DMS79 treated with DMSO at 0.1 percent for 48 hours (cell line): ENCODE measurements around the gene IL17RA.

ENCODE experiments used
- DNase-seq: peaks from one replicate; lab custom pipeline; 2025; lab: John Stamatoyannopoulos, UW

The IL17RA gene

DNA sequence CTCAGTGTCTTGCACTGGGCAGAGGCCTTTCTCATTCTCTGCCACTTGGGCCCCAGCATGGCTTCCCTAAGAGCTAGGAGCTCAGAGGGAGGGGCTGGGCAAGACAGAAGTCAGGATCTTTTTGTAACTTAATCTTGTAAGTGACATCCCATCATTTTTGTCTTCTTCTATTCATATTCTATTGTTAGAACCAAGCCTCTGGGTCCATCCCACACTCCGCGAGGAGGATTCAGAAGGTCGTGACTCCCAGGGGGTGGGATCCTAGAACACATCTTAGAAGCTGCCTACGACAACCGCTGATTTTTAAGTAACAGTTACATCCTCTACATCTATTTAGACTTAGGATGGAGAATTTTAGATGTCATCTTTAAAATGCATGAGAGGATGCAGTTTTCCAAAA lies 1.5 kb upstream of the IL17RA start:
- DNase-seq = no peak

DNA sequence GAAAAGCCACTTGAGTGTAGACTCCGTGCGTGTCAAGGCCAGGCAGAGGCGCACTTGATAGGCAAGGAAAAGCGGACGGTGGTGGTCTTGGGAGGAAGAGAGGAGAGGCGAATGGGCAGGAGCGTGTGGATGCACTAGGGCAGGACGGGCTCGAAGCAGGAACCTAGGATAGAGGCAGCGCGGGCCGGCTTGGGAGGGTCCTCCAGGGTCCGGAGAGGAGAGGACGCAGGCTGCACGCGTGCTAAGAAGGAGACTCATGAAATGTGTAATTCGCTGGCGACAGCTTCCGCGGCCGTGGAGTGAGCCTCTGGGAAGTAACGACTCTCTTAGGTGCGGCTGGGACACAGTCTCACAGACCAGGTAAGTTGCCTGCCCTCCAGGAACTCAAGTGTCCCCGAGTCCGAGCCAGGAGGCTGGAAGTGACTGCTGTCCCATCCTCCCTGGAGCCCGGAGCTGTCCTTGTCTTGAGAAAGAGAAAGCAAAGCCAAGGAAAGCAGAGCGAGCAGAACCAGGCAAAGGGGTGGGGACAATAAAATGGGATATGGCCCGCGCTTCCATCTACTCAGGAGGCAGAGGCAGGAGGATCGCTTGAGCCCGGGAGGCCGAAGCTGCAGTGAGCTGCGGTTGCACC lies 874 bp upstream of the IL17RA start:
- DNase-seq = no peak

- no peak for DNase-seq
These were observed 729 bp downstream of the IL17RA start for GRCh38 chr22:17085277-17086181.

DNA sequence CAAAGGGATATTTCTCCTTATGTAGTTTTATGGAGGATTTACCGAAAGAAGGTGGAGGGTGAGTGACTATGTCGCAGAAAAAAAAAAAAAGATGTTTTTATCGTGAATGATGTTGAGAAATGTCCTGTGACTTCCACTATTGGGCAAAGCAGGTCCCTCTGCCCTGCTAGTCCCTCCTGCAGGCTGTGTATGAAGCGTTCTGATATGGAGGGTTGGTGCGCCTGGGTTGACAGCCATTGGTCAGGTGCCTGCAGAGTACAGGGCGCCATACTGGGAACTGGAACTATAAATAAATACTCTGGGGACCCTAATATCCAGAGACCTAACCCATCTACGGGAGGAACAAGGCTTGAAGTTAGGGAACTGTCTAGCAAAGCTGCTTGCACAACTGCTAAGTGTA lies 1.5 kb downstream of the IL17RA start:
- DNase-seq = no peak

DNA sequence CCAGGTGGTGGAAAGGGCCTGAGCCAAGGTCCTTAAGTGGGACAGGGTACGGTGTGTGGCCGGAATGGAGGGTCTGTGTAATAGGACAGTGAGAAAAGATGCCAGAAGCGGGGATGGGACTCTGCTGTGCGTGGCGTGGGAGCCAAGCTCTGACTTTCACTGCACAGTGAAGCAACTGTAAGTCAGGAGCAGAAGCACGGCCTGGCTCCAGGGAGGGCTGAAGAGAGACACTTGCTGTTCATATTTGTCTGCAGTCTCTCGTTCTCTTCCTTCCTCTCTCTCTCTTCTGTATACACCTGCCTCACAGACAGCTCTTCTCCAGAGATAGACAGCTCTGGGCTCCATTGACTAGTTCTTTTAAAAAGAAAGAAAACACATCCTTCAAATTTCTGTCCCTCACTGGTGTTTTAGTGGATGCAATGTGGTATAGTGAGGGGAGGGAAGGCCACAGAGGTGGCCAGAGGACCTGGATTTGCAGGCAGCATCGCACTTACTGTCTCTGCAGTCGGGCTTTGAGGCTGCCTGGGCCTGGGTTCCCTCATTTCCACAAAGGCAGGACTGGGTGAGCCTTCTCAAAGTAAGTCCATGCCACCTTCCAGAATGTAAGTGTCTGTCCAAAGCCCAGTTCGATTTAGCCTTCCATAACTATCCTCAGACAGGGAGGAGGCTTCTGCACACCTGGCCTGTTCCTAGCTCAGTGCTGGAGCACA lies 2.1 kb downstream of the IL17RA start:
- DNase-seq = no peak

DNA sequence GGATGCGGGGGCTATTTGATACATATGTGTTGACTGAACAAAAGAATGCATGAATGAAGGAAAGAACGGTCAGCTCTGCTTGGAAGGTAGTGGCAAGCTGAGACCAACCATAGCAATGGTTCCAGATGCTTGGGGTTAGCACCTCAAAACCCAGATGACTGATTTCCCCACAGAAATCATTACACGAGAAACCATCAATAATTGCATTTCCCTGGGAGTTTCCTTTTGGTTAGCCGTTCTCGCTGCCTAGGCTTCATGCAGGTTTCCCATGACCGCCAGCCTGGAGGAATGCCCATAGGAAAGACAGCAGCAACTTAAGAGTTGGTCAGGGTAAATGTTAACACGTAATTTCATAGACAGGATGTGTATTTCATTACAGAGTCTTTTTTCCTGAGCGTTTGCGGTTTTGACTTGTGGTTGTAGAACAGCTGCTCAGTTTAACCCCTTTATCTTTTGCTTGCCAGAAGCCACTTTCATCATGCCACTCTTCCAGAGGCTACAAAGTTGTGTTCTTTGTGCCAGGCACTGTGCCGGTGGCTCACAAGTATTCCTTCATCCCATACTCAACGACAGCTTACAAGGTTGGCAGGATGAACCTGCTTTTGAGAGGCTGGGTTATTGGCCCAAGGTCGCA lies 2.8 kb downstream of the IL17RA start:
- no peak for DNase-seq

DNA sequence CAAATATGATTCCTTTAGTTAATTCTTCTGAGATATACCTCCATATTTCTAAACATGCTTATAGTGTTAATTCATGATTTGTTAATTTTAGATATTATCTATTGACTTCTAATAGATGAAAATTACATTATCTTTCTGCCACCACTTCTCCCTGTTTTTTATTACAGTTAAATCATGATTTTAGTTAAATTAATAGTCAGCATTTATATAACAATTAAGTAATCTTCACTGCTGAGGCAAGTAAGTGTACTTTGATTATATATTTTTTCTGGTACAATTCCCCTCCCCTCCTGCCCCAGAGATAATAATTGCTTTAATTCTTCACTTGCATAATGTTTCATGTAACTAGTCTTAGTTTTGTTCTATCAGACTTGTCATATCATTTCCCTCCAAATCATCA lies 5.8 kb downstream of the IL17RA start:
- no peak for DNase-seq

- no peak for DNase-seq
These were observed 7.1 kb downstream of the IL17RA start for GRCh38 chr22:17091851-17092250.

DNA sequence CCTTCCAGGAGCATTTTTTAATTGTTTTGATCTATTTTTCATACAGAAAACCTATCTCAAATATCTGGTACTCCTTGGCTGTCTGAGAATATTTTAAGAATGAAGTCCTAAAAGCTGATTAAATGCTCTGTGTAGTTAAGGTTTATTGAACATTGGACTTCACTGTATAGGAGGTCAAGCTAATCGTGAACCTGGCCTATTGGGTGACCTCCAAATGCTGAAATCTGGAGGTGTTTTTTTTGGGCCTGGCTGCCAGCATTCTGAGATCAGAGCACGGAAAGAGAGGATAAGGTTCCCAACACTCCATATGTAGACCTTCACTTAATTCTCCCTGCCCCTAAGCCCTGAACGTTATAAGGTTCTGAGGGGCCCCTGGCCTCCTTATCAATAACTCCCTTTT lies 8.3 kb downstream of the IL17RA start:
- no peak for DNase-seq

DNA sequence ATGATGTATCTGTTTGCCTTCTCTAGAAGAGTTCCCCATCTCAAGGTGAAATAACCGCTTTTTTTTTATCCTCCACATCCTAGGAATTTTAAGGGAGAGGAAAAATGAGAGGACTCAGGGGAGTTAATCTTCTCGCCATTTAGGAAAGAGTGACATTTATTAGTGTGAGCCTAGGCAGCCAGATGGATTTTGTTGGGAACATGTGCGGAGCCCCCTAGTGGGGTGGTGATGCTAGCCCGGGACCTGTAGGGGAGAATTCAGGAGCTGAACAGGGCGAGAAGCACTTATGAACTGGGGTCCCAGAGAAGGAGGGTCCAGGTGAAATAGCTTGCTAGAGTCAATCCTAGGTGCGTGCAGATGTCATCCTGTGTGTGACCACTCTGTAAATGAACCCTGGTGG lies 10.7 kb downstream of the IL17RA start:
- DNase-seq = no peak

DNA sequence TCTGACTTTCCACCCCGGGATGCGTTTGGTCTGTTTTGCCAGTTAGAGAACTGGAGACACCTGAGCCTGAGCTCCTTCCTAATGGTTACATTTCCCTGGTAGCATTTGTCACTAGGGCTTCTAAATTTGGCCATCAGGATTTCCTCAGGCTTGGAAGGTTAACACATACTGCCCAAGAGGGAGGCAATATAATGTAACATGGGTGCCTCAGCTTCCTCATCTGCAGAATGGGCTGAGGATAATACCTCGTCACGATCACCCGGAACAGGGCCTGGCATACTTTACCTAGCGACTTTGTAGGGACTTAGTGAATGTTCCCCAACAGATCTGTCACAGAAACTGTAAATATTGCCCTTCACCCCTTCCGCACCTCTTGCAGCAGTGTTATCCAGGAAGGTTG lies 11.3 kb downstream of the IL17RA start:
- DNase-seq = no peak

DNA sequence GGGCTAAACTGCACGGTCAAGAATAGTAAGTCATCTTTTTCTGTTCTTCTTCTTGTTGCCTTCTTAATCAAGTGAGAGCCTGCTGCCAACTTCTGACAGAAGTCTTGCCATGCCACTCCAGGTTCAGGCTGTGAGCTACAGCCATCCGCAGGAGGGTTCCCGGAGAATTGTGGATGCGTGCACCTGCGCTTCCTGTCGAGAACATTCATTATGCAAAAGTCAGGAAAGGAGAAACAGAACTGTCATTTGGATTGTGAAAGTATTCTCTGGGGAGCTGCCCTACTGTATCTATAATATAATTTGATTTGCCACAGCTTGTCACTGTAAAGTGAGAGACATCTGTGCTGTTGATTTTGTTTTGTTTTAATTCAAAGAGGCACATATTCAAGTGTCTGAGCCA lies 12.3 kb downstream of the IL17RA start:
- no peak for DNase-seq

GRCh38 chr22:17097701-17098100 lies 12.9 kb downstream of the IL17RA start:
- DNase-seq = no peak

DNA sequence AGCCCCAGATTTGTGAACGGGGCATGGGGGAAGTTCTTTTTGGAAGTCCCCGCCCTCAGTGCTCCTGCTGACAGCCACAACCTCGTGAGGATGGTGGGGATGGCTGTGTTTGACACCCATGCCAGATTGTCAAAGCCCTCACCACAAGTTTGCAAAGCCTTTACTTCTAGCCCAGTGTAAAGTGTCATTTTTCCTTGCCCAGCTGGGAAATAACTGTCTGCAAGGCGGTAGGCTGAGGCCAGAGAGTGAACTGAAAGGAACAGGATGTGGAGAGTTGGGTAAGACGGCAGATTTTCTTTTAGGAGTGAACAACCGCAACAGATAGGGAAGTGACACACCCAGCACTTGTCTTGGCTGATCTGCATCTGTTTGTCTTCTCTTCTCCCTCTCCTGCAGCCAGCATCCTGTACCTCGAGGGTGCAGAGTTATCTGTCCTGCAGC lies 13.6 kb downstream of the IL17RA start:
- DNase-seq = no peak

DNA sequence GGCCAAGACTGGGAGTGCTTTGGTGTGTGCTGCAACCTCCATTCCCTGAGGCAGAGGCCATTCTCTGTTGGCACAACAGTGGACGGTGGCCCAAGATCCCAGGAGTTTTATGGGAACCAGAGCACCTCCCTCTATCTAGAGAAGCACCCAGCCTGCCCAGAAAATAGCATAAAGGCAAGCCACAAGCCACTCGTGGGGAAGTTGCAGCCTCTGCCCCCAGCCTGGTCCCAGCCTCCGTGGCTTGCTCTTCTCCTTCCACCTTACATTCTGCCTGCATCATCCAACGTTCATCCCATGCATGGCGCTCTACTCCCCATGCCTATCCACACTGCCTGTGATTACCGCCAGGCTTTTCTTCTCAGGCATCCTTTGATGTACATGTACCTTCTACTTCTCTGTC lies 15.8 kb downstream of the IL17RA start:
- DNase-seq = no peak

DNA sequence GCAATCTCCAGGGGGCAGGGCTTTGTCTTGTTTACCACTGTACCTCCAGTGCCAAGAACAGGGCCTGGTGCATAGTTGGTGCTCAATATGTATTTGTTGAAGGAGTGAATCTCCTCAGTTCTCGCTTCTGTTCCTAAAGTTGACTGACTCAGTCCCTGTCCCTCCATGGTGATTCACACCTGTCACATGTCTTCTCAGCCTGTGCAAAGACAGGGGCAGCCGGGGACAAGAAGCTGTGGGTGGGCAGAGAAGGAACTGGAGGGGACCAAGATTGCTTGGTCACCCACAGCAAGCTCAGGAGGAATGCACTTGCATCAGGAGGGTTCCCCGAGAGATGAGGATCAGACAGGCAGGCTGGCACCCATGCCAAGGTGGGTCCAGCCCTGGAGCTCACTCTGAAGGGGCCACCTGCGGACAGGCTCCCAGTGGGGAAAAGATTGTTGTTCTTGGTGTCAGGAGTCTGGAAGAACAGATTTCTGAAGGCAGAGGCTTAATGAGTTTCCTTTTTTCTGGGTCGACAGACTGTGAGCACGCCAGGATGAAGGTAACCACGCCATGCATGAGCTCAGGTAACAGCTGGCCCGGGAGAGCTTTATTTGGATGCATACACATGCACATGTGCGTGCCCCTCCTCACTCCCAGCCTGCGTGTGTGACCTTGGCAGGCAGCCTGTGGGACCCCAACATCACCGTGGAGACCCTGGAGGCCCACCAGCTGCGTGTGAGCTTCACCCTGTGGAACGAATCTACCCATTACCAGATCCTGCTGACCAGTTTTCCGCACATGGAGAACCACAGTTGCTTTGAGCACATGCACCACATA lies 16.9 kb downstream of the IL17RA start:
- no peak for DNase-seq

- DNase-seq = no peak
These were observed 17.5 kb downstream of the IL17RA start for GRCh38 chr22:17102297-17102667.

- no peak for DNase-seq
These were observed 18.6 kb downstream of the IL17RA start for GRCh38 chr22:17103351-17103750.

- DNase-seq = no peak
These were observed 19.6 kb downstream of the IL17RA start for GRCh38 chr22:17104336-17104935.

- no peak for DNase-seq
These were observed 20.6 kb downstream of the IL17RA start for GRCh38 chr22:17105143-17106129.
